HG03469 (cell line): Measurements from ENCODE around the gene GPC3.

Source experiments
- ATAC-seq: cut with Tn5 transposase; IDR thresholded peaks from one replicate; pipeline ENCODE4 v1.9.1; 2021; ENCODE audit warnings: mild to moderate bottlenecking, moderate library complexity, moderate number of reproducible peaks; ENCODE audit not compliant: unreplicated experiment

Gene GPC3

GRCh38 chrX:133715715-133716114 lies 269.7 kb downstream of the GPC3 start:
- no peak for ATAC-seq

GRCh38 chrX:133709501-133709900 lies 275.9 kb downstream of the GPC3 start:
- ATAC-seq: no peak

GRCh38 chrX:133706890-133707289 lies 278.5 kb downstream of the GPC3 start:
- ATAC-seq: no peak

- ATAC-seq: no peak
Measured at GRCh38 chrX:133702230-133702629, 283.2 kb downstream of the GPC3 start.

DNA sequence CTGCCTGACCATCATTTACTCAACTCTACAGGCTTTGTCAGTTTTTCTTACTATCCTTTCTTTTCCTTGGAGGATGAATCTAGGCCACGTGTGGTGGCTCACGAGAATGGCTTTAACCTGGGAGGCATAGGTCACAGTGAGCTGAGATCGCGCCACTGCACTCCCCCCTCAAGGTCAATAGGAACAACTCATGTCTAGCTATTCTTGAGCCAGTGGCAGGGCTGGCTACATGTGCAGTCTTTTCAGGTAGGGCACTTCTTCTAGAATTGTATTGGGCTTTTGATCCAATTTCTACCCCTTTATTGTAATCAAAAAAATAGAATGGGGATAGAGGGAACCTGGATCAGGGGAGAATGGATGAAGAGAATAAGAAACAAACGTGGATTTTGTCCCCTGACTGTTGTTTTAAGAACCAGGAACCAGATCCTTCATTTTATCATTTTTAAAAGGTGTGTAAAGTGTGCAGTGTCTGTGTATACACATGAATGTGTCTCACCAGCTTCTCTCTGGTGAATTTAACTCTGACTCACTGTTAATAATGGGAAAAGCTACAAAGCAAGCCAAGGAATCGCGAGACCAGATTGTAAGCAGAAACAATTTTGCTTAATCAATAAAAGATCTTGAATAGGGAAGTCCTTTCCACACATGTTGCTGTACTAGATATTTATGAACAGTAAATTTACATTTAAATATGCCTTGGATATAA lies 286.2 kb downstream of the GPC3 start:
- ATAC-seq: no peak

DNA sequence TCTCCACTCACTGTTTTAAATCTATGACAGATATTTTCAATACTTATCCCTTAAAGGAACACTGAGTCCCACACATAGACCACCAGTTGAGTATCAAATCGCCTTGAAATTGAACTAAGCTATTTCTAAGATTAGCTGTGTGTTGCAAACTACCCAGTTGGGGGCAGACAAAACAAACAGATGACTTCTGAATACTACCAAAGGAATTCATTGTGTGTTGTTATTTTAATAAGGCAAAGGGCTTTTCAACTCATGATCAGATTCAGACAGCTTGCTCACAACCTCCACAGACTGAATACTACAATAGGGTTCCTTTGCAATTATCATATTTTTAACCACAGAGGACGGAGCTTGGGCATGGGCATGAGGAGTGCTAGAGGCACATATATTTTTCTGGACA lies 287.1 kb downstream of the GPC3 start:
- no peak for ATAC-seq

- ATAC-seq: no peak
Measured at GRCh38 chrX:133697656-133698055, 287.7 kb downstream of the GPC3 start.

GRCh38 chrX:133689997-133690599 lies 295.3 kb downstream of the GPC3 start:
- ATAC-seq: no peak

GRCh38 chrX:133685822-133686221 lies 299.6 kb downstream of the GPC3 start:
- ATAC-seq: no peak

DNA sequence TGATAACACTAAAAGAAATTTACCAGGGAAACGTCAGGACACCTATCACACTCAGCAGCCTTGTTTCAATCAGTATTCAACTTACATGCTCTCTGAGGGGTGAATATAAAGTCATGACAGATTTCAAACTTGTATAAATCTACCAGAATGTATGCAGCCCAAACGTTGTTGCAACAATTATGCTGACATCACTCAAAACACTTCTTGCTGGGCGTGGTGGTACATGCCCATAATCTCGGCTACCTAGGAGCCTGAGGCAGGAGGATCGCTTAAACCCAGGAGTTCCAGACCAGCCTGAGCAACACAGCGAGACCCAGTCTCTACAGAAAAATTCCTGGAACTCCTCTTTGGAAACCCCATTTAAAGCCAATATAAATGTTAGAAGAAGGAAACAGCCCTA lies 303.5 kb downstream of the GPC3 start:
- no peak for ATAC-seq

GRCh38 chrX:133681421-133681820 lies 304.0 kb downstream of the GPC3 start:
- no peak for ATAC-seq

GRCh38 chrX:133677123-133678063 lies 308.0 kb downstream of the GPC3 start:
- ATAC-seq: no peak

DNA sequence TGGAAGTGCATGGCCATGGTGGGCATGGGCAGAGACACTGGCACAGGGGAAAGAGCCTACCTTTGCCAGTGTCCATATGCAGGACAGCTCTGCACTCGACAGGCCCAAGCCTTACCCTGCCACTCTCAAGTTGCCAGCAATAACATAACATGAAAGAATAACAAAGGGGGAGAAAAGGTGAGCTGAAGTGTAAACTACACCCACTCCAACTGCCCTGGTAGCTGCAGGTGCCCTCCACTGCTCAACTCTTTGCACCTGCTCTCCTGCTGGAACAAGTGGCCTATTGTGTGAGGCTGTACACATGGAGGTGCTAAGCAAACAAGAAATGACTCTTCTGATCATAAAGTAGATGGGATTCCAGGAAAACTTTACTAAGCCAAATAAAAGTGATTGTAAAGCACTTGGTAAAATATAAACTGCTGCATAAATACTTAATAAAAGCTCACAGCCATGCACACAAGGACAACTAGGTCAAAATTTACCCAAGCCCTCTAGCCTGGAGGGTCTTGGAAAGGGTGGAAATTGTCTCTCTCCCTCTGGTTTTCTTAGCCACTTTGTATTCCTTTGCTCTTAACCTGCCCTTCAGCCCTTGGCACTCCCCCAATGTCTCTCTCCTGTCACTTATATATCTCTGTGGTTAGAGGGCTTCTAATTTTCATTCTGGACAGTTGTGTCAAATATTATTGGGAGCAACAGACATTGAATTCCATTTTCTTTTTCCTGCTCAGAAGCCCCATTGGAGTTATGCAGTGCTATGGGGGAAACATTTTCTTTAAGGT lies 308.9 kb downstream of the GPC3 start:
- ATAC-seq: no peak

GRCh38 chrX:133674726-133675470 lies 310.5 kb downstream of the GPC3 start:
- ATAC-seq: no peak

DNA sequence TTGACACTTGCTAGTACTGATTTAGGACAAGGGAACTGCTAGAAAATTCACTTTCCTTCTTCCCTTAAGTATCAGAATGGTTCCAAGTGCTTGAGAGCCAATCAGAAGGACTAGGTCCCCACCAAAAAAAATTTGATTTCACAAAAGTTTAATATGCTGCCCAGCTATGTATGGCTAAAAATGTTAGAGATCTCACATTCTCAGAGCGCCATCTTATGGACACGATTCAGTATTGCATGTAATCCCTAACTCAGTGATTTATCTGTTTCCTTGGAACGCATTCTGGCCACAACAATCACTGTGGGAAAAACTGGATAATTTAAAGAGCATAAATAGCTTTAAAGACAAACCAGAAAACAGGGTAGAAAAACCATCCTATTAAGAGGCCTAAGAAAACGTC lies 315.0 kb downstream of the GPC3 start:
- no peak for ATAC-seq

DNA sequence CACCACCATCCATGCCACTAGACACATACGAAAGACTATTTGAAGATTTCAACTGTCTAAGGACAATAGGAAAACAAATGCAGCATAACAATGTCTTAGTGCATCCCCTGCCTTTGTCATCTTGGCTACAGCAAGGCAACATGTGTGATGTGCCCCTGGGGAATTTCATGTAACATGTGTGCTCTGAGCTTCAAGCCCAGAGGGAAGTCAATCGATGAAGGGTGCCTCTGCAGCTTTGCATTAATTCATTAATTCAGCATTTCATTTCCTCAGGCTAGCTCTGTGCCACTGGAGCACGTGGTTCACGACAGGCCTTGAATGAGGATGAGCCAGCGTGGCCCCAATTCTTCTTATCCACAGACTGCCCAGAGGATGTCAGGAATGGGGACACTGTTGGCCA lies 316.2 kb downstream of the GPC3 start:
- no peak for ATAC-seq

DNA sequence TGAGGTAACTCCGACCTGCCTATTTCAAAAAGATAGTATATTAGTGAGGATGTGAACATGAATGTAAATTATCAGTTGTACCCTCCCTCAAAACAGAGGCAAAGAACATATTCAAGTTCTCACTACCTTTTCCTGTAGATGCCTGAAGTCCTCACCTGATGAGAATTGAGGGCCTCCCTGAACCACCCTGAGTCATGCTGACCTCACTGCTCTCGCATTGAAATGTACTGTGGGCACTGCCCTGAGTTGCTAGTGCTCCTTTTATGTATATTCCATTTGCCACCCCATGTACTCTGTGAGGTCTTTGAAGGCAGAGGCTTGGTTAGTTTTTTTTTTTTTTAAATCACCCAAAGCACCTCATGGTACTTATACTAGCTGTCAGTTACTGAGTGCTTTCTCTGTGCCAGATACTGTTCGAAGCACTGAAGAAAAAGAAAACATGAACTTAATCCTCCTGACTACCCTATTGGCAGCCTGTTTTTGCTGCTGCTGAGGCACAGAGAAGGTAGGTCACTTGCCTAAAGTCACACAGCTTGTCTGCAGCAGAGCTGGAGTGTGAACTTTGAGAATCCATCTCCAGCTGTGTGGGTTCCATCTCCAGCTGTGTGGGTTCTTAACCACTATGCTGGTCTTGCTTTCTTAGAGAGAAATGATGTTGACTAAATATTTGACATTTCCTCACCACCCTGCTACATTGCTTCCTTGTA lies 317.0 kb downstream of the GPC3 start:
- ATAC-seq: no peak

DNA sequence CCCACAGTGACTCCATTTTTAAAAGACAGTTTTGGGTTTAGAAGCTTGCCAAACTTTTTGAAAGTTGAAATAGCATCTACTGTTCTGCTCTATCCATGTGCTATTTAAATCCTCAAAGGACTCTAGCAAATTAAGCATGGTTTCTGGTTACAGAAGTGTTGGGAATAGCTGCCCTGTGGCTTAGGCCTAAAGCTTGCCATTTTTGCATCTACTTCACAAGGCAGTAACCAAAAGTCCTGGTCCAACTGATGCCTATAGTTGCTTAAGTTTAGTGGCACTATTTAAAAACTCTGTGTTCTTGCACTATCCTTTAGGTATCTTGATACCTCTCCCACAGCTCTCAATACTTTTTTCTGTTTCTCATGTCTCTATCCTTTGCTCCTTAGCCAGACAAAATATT lies 319.1 kb downstream of the GPC3 start:
- no peak for ATAC-seq

- no peak for ATAC-seq
Measured at GRCh38 chrX:133661962-133662839, 323.2 kb downstream of the GPC3 start.
